Subcutaneous abdominal adipose tissue (tissue), 5 donors: ENCODE measurements around the gene GFAP.

Experiments
- H3K27ac ChIP-seq: one replicate; pipeline ENCODE4 v1.7.0; 2013; ENCODE audit warnings: low read depth, mild to moderate bottlenecking, inconsistent platforms, low read length, moderate library complexity
- H3K27me3 ChIP-seq, 5 donors: one replicate each; pipeline ENCODE4 v1.7.0; 2013; ENCODE audit warnings: low read length in 5 of 5, inconsistent platforms in 1 of 5; ENCODE audit not compliant: control insufficient read depth in 5 of 5, insufficient read depth in 4 of 5
- H3K36me3 ChIP-seq, 5 donors: one replicate each; pipeline ENCODE4 v1.7.0; 2013; ENCODE audit warnings: low read length in 5 of 5; ENCODE audit not compliant: control insufficient read depth in 5 of 5, insufficient read depth in 5 of 5
- H3K4me1 ChIP-seq, 5 donors: one replicate each; pipeline ENCODE4 v1.7.0; 2013; ENCODE audit warnings: low read length in 5 of 5, mild to moderate bottlenecking in 3 of 5, moderate library complexity in 1 of 5; ENCODE audit not compliant: control insufficient read depth in 5 of 5, insufficient read depth in 5 of 5
- H3K4me3 ChIP-seq, 5 donors: one replicate each; pipeline ENCODE4 v1.7.0; 2013; ENCODE audit warnings: low read length in 5 of 5, low read depth in 1 of 5
- H3K9ac ChIP-seq, 5 donors: one replicate each; pipeline ENCODE4 v1.7.0; 2013; ENCODE audit warnings: low read length in 5 of 5, mild to moderate bottlenecking in 4 of 5, moderate library complexity in 3 of 5
- H3K9me3 ChIP-seq, 5 donors: one replicate each; pipeline ENCODE4 v1.7.0; 2013; ENCODE audit warnings: low read length in 5 of 5; ENCODE audit not compliant: control insufficient read depth in 5 of 5
- donor health status: healthy.
- donor health status: healthy.
- donor health status: healthy.
- donor health status: healthy.
- donor health status: healthy.

GFAP gene

DNA sequence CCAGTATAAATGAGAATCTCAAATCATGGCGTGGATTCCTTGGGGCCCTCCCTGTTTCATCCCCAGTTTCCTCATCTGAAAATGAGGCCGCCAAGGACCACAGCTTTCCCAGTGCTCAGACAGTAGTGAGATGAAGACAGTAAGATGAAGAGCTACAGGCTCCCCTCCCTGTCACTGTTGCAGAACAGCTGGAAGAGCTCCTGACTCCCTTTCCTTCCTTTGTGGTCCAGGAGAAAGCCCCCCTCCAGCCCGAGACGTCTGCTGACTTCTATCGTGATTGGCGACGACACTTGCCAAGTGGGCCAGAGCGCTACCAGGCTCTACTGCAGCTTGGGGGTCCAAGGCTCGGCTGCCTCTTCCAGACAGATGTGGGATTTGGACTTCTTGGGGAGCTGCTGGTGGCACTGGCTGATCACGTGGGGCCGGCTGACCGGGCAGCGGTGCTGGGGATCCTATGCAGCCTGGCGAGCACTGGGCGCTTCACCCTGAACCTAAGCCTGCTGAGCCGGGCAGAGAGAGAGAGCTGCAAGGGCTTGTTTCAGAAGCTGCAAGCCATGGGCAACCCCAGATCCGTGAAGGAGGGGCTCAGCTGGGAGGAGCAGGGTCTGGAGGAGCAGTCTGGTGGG lies 13.1 kb downstream of the GFAP start:
- H3K4me1 ChIP-seq, result peaks cover 11 to 58% (median 39%) of the 10 kb centered on the region in 5 donors
- no peak overlapping the region for H3K4me3 ChIP-seq
- H3K9ac ChIP-seq, result no peak overlapping the region
- no peaks in the 10 kb centered on the region for H3K9me3 ChIP-seq
- no peak overlapping the region for H3K27ac ChIP-seq
- H3K36me3 ChIP-seq, result no peaks in the 10 kb centered on the region
- H3K27me3 ChIP-seq, result no peaks in the 10 kb centered on the region

DNA sequence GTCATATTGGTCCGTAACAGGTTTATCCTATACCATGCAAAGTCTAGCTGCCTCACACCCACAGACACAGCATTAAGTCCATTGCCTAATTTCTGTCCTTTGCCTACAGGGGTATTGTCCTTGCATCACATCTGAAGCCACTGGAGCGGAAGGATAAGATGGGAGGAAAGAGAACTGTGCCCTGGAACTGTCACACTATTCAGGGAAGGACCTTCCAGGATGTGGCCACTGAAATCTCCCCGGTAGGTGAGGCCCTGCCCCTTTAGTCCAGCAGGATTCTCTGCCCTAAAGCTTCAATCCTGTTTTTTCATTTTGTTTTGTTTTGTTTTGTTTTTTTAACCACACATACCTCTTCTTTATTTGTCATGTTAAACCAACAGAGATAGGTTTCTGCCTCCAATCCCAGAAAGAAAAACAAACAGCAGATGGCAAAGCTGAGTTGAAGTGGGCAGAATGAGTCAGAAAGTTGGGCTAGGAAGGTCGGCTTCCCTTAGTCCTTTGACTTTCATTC lies 13.8 kb downstream of the GFAP start:
- Histone ChIP-seq H3K4me1 (peaks cover 11 to 56% (median 39%) of the 10 kb centered on the region in 5 donors), H3K4me3 (no peak overlapping the region), H3K27ac (peak overlapping the region; percentile 20), H3K27me3 (no peaks in the 10 kb centered on the region), H3K36me3 (no peaks in the 10 kb centered on the region), H3K9ac (no peak overlapping the region), H3K9me3 (no peaks in the 10 kb centered on the region)

DNA sequence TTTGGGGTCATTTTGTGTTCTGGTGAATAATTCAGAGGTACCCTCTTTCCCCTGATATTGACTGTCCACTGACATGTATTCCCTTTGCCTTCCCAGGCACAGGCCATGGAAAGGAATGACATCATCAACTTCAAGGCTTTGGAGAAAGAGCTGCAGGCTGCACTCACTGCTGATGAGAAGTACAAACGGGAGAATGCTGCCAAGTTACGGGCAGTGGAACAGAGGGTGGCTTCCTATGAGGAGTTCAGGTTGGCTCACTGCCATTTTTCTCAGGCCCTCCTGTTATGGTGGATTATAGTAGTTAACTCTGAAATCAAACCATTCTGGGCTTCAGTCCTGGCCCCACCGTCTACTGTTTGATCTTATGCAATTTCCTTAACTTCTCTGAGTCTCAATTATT lies 14.4 kb downstream of the GFAP start:
- H3K9ac ChIP-seq, result no peak overlapping the region
- H3K4me1 ChIP-seq, result peaks cover 11 to 56% (median 39%) of the 10 kb centered on the region in 5 donors
- peaks cover 0 to 3% (median 1%) of the 10 kb centered on the region in 5 donors for H3K36me3 ChIP-seq
- H3K27ac ChIP-seq, result peak overlapping the region; percentile 20
- no peaks in the 10 kb centered on the region for H3K9me3 ChIP-seq
- no peaks in the 10 kb centered on the region for H3K27me3 ChIP-seq
- H3K4me3 ChIP-seq, result no peak overlapping the region

DNA sequence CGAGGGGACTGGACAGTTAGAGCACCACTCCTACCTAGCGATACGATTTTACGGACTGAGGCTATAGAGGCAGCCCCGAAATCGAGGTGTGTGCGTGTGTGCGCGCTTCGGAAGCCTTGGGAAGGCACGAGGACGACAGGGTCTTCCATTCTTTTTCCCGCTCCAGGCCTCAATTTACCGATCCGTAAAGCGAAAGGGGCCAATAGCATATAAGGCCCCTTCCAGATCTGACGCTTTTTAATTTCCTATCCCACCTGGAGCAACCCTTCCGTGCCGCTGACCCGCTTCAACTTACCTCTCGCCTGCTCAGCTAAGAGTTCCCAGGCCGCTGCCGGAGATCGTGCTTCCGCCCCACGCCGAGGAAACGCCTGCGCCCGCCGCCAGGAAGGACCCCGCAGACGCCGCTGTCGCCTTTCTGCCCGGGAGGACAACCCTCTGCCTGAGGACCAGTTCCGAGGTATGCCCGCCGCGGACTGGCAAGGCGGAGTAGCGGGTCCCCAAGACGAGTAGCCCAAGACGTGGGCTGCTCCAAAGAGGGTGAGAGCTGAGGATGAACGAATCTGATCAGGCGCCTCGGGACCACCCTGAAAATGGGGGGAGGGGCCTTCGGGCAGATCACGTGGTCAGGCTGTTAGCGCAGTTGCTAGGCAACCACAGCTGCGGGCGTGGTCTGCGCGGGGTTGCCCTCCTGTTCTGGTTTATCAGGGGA lies 16.1 kb downstream of the GFAP start, which contains the start of gene EFTUD2:
TSS of gene EFTUD2 (minus strand) at position 372 of the 709 bp plus-strand sequence. CDS start 4,924 bp downstream, outside the sequence.
- Histone ChIP-seq H3K4me3 (peak within 1 kb of the TSS; percentile 84 to 99 (median 87)), H3K4me1 (peaks cover 11 to 56% (median 39%) of the 10 kb centered on the region in 5 donors), H3K27me3 (no peaks in the 10 kb centered on the region), H3K36me3 (peaks cover 2 to 10% (median 7%) of the 10 kb centered on the region in 5 donors), H3K27ac (peak within 1 kb of the TSS; percentile 92), H3K9me3 (no peaks in the 10 kb centered on the region), H3K9ac (peak within 1 kb of the TSS; percentile 83 to 98 (median 94))

DNA sequence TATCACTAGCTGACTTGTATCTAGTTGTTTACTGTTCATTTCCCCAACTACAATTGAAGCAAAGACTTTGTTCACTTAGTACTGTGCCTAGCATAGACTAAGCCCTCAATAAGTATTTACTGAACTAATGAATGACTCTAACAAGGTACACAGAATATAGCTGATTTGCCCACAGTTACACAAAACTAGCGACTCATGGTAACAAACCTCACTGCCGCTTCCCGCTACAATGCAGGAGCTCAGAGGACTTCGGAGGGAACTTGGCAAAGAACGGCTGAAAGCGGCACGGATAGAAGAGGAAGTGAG lies 16.6 kb downstream of the GFAP start:
- peak overlapping the region; percentile 84 to 99 (median 87) for H3K4me3 ChIP-seq
- H3K9ac ChIP-seq, result peak overlapping the region; percentile 83 to 98 (median 94)
- H3K36me3 ChIP-seq, result peaks cover 5 to 14% (median 12%) of the 10 kb centered on the region in 5 donors
- H3K4me1 ChIP-seq, result peaks cover 10 to 51% (median 34%) of the 10 kb centered on the region in 5 donors
- no peaks in the 10 kb centered on the region for H3K9me3 ChIP-seq
- no peaks in the 10 kb centered on the region for H3K27me3 ChIP-seq
- H3K27ac ChIP-seq, result peak overlapping the region; percentile 92

DNA sequence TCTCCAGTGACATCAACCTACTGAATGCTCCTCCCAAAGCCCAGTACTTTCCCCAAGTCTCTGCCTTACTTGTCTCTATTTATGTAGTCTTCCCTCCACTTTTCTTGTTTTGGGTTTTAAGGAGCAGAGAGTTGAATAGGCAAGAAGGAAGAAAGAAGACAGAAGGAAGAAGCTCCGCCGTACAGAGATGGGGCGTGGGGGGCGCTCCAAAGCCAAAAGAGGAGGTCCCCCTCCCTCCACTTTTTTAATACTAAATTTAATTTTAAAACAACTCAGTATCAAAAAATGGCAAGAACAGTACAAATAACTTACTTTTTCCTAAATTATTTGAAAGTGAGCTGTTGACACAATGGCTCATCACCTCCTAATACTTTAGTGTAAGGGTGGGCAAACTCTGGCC lies 20.7 kb downstream of the GFAP start:
- Histone ChIP-seq H3K27me3 (no peaks in the 10 kb centered on the region), H3K9ac (no peak overlapping the region), H3K9me3 (no peaks in the 10 kb centered on the region), H3K4me1 (peaks cover 4 to 17% (median 15%) of the 10 kb centered on the region in 5 donors), H3K36me3 (peaks cover 11 to 39% (median 24%) of the 10 kb centered on the region in 5 donors), H3K4me3 (no peak overlapping the region), H3K27ac (no peak overlapping the region)

DNA sequence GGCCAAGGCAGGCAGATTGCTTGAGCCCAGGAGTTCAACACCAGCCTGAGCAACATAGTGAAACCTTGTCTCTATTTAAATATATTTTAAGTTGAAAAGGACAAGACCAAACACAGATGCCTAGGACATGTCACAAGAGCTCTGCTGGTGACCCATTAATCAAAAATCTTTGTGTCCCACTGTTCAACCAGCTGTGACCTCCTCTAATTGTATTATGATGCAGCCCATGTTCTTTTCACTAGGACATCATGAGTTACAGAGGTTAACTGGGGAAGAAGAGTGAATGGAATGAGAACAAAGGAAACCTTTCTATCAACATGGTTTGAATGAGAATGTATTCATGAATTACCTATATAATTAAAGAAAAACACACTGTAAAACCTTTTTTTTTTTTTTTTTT lies 23.1 kb downstream of the GFAP start:
- no peak overlapping the region for H3K4me3 ChIP-seq
- no peaks in the 10 kb centered on the region for H3K27me3 ChIP-seq
- H3K9me3 ChIP-seq, result no peaks in the 10 kb centered on the region
- H3K4me1 ChIP-seq, result peaks cover 0 to 11% (median 3%) of the 10 kb centered on the region in 5 donors
- peaks cover 11 to 53% (median 26%) of the 10 kb centered on the region in 5 donors for H3K36me3 ChIP-seq
- H3K27ac ChIP-seq, result no peak overlapping the region
- H3K9ac ChIP-seq, result no peak overlapping the region

DNA sequence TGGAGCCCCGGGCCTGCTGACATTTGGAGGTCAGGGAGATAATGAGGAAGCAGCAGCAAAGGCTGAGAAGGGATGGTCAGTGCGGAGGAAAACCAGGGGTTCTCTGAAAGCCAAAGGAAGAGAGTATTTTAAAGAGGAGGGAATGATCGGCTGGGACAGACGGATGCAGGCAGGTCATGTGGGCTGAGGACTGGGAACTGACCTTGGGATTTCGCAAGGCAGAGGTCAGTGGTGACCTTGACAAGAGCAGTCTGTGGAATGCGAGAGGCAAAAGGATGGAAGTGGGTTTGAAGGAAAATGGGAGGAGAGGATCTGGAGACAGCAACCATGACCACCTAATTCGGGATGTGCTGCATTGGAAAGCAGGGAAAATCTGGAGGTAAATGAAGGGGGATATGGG lies 26.3 kb downstream of the GFAP start:
- H3K9ac ChIP-seq, result peak overlapping the region in 1 of 5 donors; percentile 32
- H3K9me3 ChIP-seq, result no peaks in the 10 kb centered on the region
- H3K27me3 ChIP-seq, result no peaks in the 10 kb centered on the region
- H3K4me1 ChIP-seq, result peaks cover 0 to 11% (median 3%) of the 10 kb centered on the region in 5 donors
- H3K36me3 ChIP-seq, result peaks cover 16 to 66% (median 49%) of the 10 kb centered on the region in 5 donors
- no peak overlapping the region for H3K27ac ChIP-seq
- H3K4me3 ChIP-seq, result no peak overlapping the region

DNA sequence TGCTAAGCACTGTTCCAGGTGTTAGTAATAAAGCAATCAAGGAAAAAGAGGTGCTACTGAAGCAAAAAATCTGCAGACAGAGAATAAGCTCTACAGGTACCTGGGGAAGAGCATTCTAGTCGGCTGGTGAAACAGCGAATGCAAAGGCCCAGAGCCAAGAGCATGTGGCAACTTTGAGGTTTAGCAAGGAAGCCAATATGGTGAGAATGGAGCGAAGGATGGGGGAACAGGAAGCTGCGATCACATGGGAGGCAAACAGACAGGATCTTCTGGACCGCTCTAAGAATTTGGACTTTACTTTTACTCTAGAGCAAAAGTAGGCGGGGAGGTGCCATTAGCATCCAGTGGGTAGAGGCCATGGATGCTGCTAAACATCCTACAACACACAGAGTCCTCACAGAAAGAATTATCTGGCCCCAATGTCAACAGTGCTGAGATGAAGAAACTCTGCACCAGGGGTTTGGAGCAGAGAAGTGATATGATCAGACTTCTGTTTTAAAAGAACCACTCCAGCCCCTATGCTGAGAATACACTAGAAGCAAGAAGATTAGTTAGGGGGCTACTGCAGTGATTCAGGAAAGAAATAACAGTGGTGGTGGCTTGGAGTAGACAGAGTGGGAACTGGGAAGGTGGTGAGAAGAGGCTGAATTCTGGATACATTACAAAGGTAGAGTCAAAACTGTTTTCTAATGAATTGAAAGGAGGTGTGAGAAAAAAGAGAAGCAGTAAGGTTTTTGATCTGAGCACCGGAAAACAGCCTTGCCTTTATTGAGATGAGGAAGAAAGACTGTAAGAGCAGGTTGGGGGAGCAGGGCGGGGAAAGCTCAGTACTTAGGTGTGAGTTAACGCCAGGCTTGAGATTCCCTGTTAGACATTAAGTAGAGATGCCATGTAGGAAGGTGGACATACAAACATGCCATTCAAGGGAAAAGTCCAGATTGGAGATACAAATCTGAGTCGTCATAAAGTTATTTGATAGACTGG lies 27.0 kb downstream of the GFAP start:
- peaks cover 17 to 67% (median 49%) of the 10 kb centered on the region in 5 donors for H3K36me3 ChIP-seq
- peaks cover 0 to 11% (median 3%) of the 10 kb centered on the region in 5 donors for H3K4me1 ChIP-seq
- no peaks in the 10 kb centered on the region for H3K9me3 ChIP-seq
- no peak overlapping the region for H3K27ac ChIP-seq
- H3K4me3 ChIP-seq, result no peak overlapping the region
- H3K27me3 ChIP-seq, result no peaks in the 10 kb centered on the region
- H3K9ac ChIP-seq, result no peak overlapping the region
